ENCODE results near the gene ATP2C2. TPM values are rescaled to one million over a fixed set of nuclear protein-coding genes. Genes with fewer than 3 reads are reported as not detected.

Gene ATP2C2
- total and polyA plus RNA-seq, 2 donors (not counting 1 experiment from before 2014, with no cell fraction given): not detected

GRCh38 chr16:84406006-84406963 is 37.9 kb downstream of the ATP2C2 start:
- H2AFZ ChIP-seq (ENCODE audit: insufficient read depth, low read depth, low read length, poor library complexity, severe bottlenecking): no peak overlapping the region
- H3K9me3 ChIP-seq (ENCODE audit: control extremely low read depth in 1 of 3, control insufficient read depth in 2 of 3, insufficient read depth in 1 of 3, low read length in 2 of 3): no peaks in the 10 kb centered on the region
- Mint-ChIP-seq H3K27me3 (peaks cover 50% of the 10 kb centered on the region), H3K27ac (no peak overlapping the region), H3K4me3 (no peak overlapping the region), H3K4me1 (no peaks in the 10 kb centered on the region), H3K9me3 (ENCODE audit: insufficient read depth) (no peaks in the 10 kb centered on the region)
- TF ChIP-seq CTCF (IDR thresholded peaks at IDR 0.05): no peak
- TF ChIP-seq EZH2 (IDR thresholded peaks at IDR 0.05; ENCODE audit: borderline replicate concordance, insufficient read depth, low read depth, low read length, poor library complexity, severe bottlenecking): no peak
- no peak overlapping the region for H3K4me2 ChIP-seq (replicated peaks; ENCODE audit: low read depth, low read length, poor library complexity, severe bottlenecking)
- intact Hi-C loops (cut with micrococcal nuclease): no loop called here
- peaks cover 0 to 17% (median 0%) of the 10 kb centered on the region in 4 experiments for H3K27me3 ChIP-seq (replicated peaks in 1 of 4; ENCODE audit: control extremely low read depth in 1 of 4, control insufficient read depth in 3 of 4, insufficient read depth in 4 of 4, low read length in 3 of 4)
- POLR2A ChIA-PET: no interaction called here
- H3K4me1 ChIP-seq (ENCODE audit: control insufficient read depth in 2 of 2, insufficient read depth in 2 of 2, low read length in 2 of 2): no peaks in the 10 kb centered on the region
- no peaks in the 10 kb centered on the region for H3K36me3 ChIP-seq (replicated peaks in 1 of 2; ENCODE audit: control extremely low read depth in 1 of 2, control insufficient read depth in 1 of 2, extremely low read depth in 1 of 2, insufficient read depth in 2 of 2, low read length in 1 of 2)
- H3K4me3 ChIP-seq (ENCODE audit: control extremely low read depth in 1 of 5, extremely low read depth in 1 of 5, insufficient read depth in 1 of 5, low read depth in 2 of 5, low read length in 4 of 5): no peak overlapping the region
- ATAC-seq (ENCODE audit: low read depth) (no peak), DNase-seq (no peak)
- H4K20me1 ChIP-seq (ENCODE audit: control insufficient read depth, insufficient read depth, low read length, poor library complexity, severe bottlenecking): no peaks in the 10 kb centered on the region
- no peaks in the 10 kb centered on the region for H3K79me2 ChIP-seq (ENCODE audit: control insufficient read depth, insufficient read depth, low read length)
- WGBS (ENCODE audit: insufficient coverage): 82% methylated on average over 16 of the region's 16 CpGs
- CTCF ChIA-PET: no interaction called here
- H3K27ac ChIP-seq (ENCODE audit: low read length in 2 of 2): no peak overlapping the region
- H3K9ac ChIP-seq (ENCODE audit: low read length): no peak overlapping the region

All from B cell (primary cell).